Measurements from ENCODE around the gene MLC1. TPM values are rescaled to one million over a fixed set of nuclear protein-coding genes. Genes with fewer than 3 reads are reported as not detected.

Gene MLC1
- total and polyA plus RNA-seq, 4 donors, result 0.13 to 9.4 (median 0.33) TPM; not detected in 1

- peaks cover 2 to 5% (median 4%) of the 10 kb centered on the region in 4 donors for H3K27me3 ChIP-seq (ENCODE audit: control insufficient read depth in 4 of 4, insufficient read depth in 4 of 4, low read length in 3 of 4)
- TF ChIP-seq, protein P1, sequence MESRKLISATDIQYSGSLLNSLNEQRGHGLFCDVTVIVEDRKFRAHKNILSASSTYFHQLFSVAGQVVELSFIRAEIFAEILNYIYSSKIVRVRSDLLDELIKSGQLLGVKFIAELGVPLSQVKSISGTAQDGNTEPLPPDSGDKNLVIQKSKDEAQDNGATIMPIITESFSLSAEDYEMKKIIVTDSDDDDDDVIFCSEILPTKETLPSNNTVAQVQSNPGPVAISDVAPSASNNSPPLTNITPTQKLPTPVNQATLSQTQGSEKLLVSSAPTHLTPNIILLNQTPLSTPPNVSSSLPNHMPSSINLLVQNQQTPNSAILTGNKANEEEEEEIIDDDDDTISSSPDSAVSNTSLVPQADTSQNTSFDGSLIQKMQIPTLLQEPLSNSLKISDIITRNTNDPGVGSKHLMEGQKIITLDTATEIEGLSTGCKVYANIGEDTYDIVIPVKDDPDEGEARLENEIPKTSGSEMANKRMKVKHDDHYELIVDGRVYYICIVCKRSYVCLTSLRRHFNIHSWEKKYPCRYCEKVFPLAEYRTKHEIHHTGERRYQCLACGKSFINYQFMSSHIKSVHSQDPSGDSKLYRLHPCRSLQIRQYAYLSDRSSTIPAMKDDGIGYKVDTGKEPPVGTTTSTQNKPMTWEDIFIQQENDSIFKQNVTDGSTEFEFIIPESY (IDR thresholded peaks at IDR 0.05), result no peak
- no peak for TF ChIP-seq NR2F2 (IDR thresholded peaks at IDR 0.05)
- no peak for TF ChIP-seq FOXA1 (IDR thresholded peaks at IDR 0.05)
- no peak for TF ChIP-seq SP1 (IDR thresholded peaks at IDR 0.05)
- TF ChIP-seq, protein P2, sequence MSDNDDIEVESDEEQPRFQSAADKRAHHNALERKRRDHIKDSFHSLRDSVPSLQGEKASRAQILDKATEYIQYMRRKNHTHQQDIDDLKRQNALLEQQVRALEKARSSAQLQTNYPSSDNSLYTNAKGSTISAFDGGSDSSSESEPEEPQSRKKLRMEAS (IDR thresholded peaks at IDR 0.05), result no peak
- TF ChIP-seq, protein P3, sequence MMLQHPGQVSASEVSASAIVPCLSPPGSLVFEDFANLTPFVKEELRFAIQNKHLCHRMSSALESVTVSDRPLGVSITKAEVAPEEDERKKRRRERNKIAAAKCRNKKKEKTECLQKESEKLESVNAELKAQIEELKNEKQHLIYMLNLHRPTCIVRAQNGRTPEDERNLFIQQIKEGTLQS (IDR thresholded peaks at IDR 0.05), result no peak
- TF ChIP-seq HNF4G (IDR thresholded peaks at IDR 0.05), result no peak
- TF ChIP-seq REST (IDR thresholded peaks at IDR 0.05), result no peak
- no peak for TF ChIP-seq RAD21 (IDR thresholded peaks at IDR 0.05)
- no peak for TF ChIP-seq GABPA (IDR thresholded peaks at IDR 0.05 in 1 of 2, conservative IDR thresholded peaks at IDR 0.05 in 1 of 2)
- TF ChIP-seq JUND (IDR thresholded peaks at IDR 0.05), result no peak
- TF ChIP-seq CTCF (IDR thresholded peaks at IDR 0.05; ENCODE audit: low read depth, low read length, missing input control), result no peak
- no peak for TF ChIP-seq YY1 (IDR thresholded peaks at IDR 0.05)
- H3K27ac ChIP-seq (ENCODE audit: low read depth in 1 of 2, low read length in 2 of 2), result no peak overlapping the region
- DNase-seq (ENCODE audit: low spot score), result no peak
- H3K4me1 ChIP-seq (ENCODE audit: control insufficient read depth in 4 of 4, insufficient read depth in 4 of 4, low read length in 3 of 4), result peaks cover 0 to 2% (median 0%) of the 10 kb centered on the region in 4 donors
- no peaks in the 10 kb centered on the region for H3K36me3 ChIP-seq (ENCODE audit: control insufficient read depth in 4 of 4, insufficient read depth in 3 of 4, low read depth in 1 of 4, low read length in 3 of 4)
- no peak overlapping the region for H3K9ac ChIP-seq (ENCODE audit: low read depth in 1 of 2, low read length in 2 of 2)
- no peak overlapping the region for H3K4me3 ChIP-seq (ENCODE audit: low read depth in 1 of 3, low read length in 3 of 3)
- H3K9me3 ChIP-seq (ENCODE audit: control insufficient read depth in 4 of 4, low read length in 3 of 4), result no peaks in the 10 kb centered on the region
- 69% methylated on average over 46 of the region's 46 CpGs for WGBS
These were observed 75.2 kb downstream of the MLC1 start for GRCh38 chr22:50009765-50010675.

Other genes starting within 250 kb of the MLC1 start
- 10 to 100 TPM in 1 of 2 donors, 1 to 10 TPM in 1; 6.5 to 10.3 TPM for gene ZBED4, start 231.6 kb downstream of the MLC1 start, total RNA-seq
- 1 to 10 TPM; 2.1 to 3.0 TPM for gene ZBED4, start 231.6 kb downstream of the MLC1 start, polyA plus RNA-seq
- gene ALG12, start 167.0 kb downstream of the MLC1 start, total RNA-seq, result 10 to 100 TPM; 10.4 to 20.2 TPM
- gene ALG12, start 167.0 kb downstream of the MLC1 start, polyA plus RNA-seq, result 10 to 100 TPM; 12.5 to 15.6 TPM
- gene CRELD2, start 166.8 kb downstream of the MLC1 start, total RNA-seq, result 10 to 100 TPM; 17.2 to 98.1 TPM
- 10 to 100 TPM; 34.2 to 80.0 TPM for gene CRELD2, start 166.8 kb downstream of the MLC1 start, polyA plus RNA-seq
- gene PIM3, start 124.7 kb downstream of the MLC1 start, total RNA-seq, result 10 to 100 TPM; 14.5 to 33.8 TPM
- 10 to 100 TPM; 22.3 to 44.0 TPM for gene PIM3, start 124.7 kb downstream of the MLC1 start, polyA plus RNA-seq
- under 1 TPM in 1 of 2 donors, not detected in 1; under 0.01 TPM for gene IL17REL, start 72.7 kb downstream of the MLC1 start, total RNA-seq
- not detected for gene IL17REL, start 72.7 kb downstream of the MLC1 start, polyA plus RNA-seq
- gene TTLL8, start 27.1 kb downstream of the MLC1 start, total RNA-seq, result not detected
- gene TTLL8, start 27.1 kb downstream of the MLC1 start, polyA plus RNA-seq, result not detected
- under 1 TPM; 0.17 to 0.47 TPM for gene MOV10L1, start 4.6 kb upstream of the MLC1 start, total RNA-seq
- under 1 TPM; 0.07 to 0.18 TPM for gene MOV10L1, start 4.6 kb upstream of the MLC1 start, polyA plus RNA-seq
- gene PANX2, start 85.3 kb upstream of the MLC1 start, total RNA-seq, result 1 to 10 TPM in 1 of 2 donors, under 1 TPM in 1; 0.56 to 2.3 TPM
- gene PANX2, start 85.3 kb upstream of the MLC1 start, polyA plus RNA-seq, result 10 to 100 TPM in 1 of 2 donors, under 1 TPM in 1; 0.39 to 14.8 TPM
- 10 to 100 TPM; 10.5 to 18.3 TPM for gene TRABD, start 100.5 kb upstream of the MLC1 start, total RNA-seq
- gene TRABD, start 100.5 kb upstream of the MLC1 start, polyA plus RNA-seq, result 10 to 100 TPM; 14.4 to 29.7 TPM
- 10 to 100 TPM; 16.4 to 58.9 TPM for gene SELENOO, start 115.6 kb upstream of the MLC1 start, total RNA-seq
- 10 to 100 TPM; 25.5 to 59.2 TPM for gene SELENOO, start 115.6 kb upstream of the MLC1 start, polyA plus RNA-seq
- gene TUBGCP6, start 159.6 kb upstream of the MLC1 start, total RNA-seq, result 10 to 100 TPM; 20.9 to 31.7 TPM
- 10 to 100 TPM in 1 of 2 donors, 1 to 10 TPM in 1; 9.3 to 11.9 TPM for gene TUBGCP6, start 159.6 kb upstream of the MLC1 start, polyA plus RNA-seq
- 10 to 100 TPM; 11.4 to 18.2 TPM for gene HDAC10, start 165.8 kb upstream of the MLC1 start, total RNA-seq
- gene HDAC10, start 165.8 kb upstream of the MLC1 start, polyA plus RNA-seq, result 10 to 100 TPM in 1 of 2 donors, 1 to 10 TPM in 1; 6.2 to 15.9 TPM
- 1 to 10 TPM; 2.3 to 2.8 TPM for gene MAPK12, start 176.3 kb upstream of the MLC1 start, total RNA-seq
- gene MAPK12, start 176.3 kb upstream of the MLC1 start, polyA plus RNA-seq, result 1 to 10 TPM in 1 of 2 donors, under 1 TPM in 1; 0.83 to 1.5 TPM
- gene MAPK11, start 185.0 kb upstream of the MLC1 start, total RNA-seq, result 1 to 10 TPM in 1 of 2 donors, under 1 TPM in 1; 0.65 to 1.2 TPM
- gene MAPK11, start 185.0 kb upstream of the MLC1 start, polyA plus RNA-seq, result 1 to 10 TPM in 1 of 2 donors, under 1 TPM in 1; 0.83 to 2.0 TPM
- 10 to 100 TPM; 28.8 to 95.7 TPM for gene PLXNB2, start 222.2 kb upstream of the MLC1 start, total RNA-seq
- 10 to 100 TPM; 60.1 to 87.8 TPM for gene PLXNB2, start 222.2 kb upstream of the MLC1 start, polyA plus RNA-seq
- 1 to 10 TPM; 1.1 to 1.2 TPM for gene DENND6B, start 241.6 kb upstream of the MLC1 start, total RNA-seq
- 1 to 10 TPM in 1 of 2 donors, under 1 TPM in 1; 0.86 to 1.0 TPM for gene DENND6B, start 241.6 kb upstream of the MLC1 start, polyA plus RNA-seq